Ectodermal cell (in vitro differentiated cells): ENCODE measurements around the gene SIAE.

Experiments used
- H3K27ac ChIP-seq: 2 replicates; pipeline ENCODE4 v1.7.0; 2013; ENCODE audit warnings: mild to moderate bottlenecking, low read depth, low read length; ENCODE audit not compliant: insufficient read depth, poor library complexity, severe bottlenecking
- H3K27me3 ChIP-seq: 2 replicates; pipeline ENCODE4 v1.7.0; 2013; ENCODE audit warnings: mild to moderate bottlenecking, low read length; ENCODE audit not compliant: insufficient read depth, control insufficient read depth, poor library complexity, severe bottlenecking
- H3K36me3 ChIP-seq: one replicate; pipeline ENCODE4 v1.7.0; 2013; ENCODE audit warnings: low read length; ENCODE audit not compliant: control insufficient read depth, insufficient read depth
- H3K4me1 ChIP-seq: one replicate; pipeline ENCODE4 v1.7.0; 2013; ENCODE audit warnings: low read length; ENCODE audit not compliant: control insufficient read depth, insufficient read depth
- H3K4me3 ChIP-seq: 2 replicates; pipeline ENCODE4 v1.7.0; 2013; ENCODE audit warnings: low read depth, low read length, control low read depth; ENCODE audit not compliant: insufficient read depth
- H3K9me3 ChIP-seq: 2 replicates; pipeline ENCODE4 v1.7.0; 2013; ENCODE audit warnings: mild to moderate bottlenecking, low read length, moderate library complexity; ENCODE audit not compliant: control insufficient read depth
- WGBS, 2 experiments: methylation state at CpG; one replicate each; pipeline ENCODE4 v1.1.7; 2013; ENCODE audit warnings: missing lambda C conversion rate in 2 of 2; 5-methylcytosine and 5-hydroxymethylcytosine counted together

Gene SIAE

DNA sequence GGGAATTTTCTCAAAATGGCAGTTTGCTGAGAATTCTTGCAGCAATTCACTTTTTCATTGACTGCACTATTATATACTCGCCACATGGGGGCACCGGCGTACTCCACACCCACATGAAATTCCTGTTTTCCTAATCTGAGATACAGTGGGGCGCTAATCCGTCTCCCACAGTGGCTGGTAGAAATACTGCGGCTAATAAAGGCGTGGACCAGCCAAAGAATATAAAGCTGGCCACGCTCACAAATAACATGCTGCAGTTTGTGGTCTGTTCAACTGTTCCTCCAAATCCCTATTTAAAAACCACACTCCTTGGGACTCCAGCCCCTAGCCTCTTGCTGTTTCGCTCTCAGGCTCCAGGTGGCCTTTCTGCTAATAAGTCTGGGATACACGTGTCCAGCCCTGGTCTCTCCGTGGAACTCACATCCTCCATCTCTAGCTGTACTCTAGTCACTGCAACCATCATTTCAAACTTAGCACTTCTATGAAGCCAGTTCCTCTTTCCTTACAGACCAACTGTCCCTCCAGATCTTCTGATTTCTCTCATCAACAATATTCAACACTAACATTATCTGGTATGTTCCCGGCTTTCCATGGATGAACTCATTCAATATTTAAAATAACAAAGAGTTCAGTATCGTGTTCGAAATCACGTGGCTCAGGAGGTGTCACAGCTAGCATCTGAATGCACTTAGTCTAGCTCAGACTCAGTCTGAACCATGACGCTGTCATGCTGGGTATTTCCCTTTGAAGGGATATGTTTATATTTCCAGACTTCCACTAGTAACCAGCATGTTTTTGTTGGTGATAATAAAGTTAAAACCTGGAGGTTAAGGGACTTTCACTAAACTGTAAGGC lies 28.9 kb downstream of the SIAE start:
- Histone ChIP-seq H3K27me3 (peaks cover 4% of the 10 kb centered on the region), H3K4me1 (no peaks in the 10 kb centered on the region), H3K4me3 (no peak overlapping the region), H3K27ac (no peak overlapping the region), H3K9me3 (no peaks in the 10 kb centered on the region), H3K36me3 (no peaks in the 10 kb centered on the region)
- WGBS, 2 experiments, result 31 to 35% methylated on average over 16 of the region's 16 CpGs

DNA sequence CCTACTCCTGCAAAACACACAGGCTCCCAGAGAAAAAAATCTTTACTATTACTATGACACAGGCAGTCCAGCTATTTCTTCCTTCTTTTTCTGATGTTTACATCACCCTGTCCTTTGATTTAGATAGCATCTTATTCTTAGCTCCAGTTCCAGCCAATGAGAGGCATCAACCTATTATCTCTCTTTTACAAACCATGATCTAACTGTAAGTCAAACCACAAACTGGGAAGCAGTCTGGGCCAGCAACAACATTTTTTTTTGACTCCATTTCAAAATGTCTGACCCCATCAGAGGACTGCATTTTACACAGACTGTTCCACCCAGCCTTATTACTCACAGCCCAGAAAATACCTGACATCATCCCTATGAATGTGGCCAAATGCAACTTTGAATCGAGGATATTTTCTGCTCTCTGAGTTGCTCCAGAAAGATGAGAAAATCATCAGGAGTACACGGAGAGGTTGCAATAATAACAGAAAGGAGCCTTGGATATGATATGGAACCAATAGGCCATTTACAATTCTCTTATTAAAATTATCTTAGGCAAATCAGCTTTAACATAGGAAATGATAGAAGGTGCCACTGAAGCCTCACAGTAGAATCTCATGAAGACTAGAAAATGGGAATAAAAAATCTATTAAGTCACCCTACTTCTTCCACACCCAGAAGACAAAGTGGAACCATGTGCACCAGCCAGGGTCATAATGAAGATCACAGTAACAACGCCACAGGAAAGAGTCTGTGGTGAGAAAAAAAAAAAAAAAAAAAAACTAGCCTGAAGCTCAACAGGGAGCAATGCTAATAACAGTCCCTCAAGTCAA lies 29.7 kb downstream of the SIAE start:
- no peak overlapping the region for H3K4me3 ChIP-seq
- H3K27ac ChIP-seq, result no peak overlapping the region
- peaks cover 4% of the 10 kb centered on the region for H3K27me3 ChIP-seq
- no peaks in the 10 kb centered on the region for H3K4me1 ChIP-seq
- H3K36me3 ChIP-seq, result no peaks in the 10 kb centered on the region
- H3K9me3 ChIP-seq, result no peaks in the 10 kb centered on the region
- 56 to 60% methylated on average over 3 of the region's 3 CpGs for WGBS, 2 experiments

DNA sequence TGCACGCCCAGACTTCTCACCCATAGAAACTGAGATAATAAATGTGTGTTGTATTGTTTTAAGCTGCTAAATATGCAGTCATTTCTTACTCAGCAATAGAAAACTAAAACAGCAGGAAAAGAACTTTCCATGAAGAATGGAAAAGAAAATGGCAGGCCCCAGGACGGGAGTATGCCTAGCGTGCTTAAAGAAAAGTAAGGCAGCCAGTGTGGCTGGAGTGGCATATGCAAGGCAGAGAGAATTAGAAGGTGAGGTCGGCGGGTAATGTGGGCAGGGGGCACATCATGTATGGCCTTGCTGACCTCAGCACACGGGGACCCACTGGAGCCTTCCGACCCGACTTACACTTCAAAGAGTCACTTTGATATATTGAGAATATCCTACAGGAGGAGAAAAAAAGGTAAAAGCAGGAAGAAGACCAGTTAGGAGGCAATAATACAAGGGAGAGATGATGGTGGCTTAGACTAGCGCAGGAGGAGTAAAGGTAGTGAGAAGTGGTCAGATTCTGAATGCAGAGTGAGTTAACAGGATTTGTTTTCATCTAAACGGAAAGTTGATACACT lies 30.4 kb downstream of the SIAE start:
- peaks cover 4% of the 10 kb centered on the region for H3K27me3 ChIP-seq
- H3K4me3 ChIP-seq, result no peak overlapping the region
- H3K27ac ChIP-seq, result no peak overlapping the region
- H3K9me3 ChIP-seq, result no peaks in the 10 kb centered on the region
- no peaks in the 10 kb centered on the region for H3K36me3 ChIP-seq
- WGBS, 2 experiments, result 92 to 96% methylated on average over 9 of the region's 10 CpGs
- no peaks in the 10 kb centered on the region for H3K4me1 ChIP-seq

DNA sequence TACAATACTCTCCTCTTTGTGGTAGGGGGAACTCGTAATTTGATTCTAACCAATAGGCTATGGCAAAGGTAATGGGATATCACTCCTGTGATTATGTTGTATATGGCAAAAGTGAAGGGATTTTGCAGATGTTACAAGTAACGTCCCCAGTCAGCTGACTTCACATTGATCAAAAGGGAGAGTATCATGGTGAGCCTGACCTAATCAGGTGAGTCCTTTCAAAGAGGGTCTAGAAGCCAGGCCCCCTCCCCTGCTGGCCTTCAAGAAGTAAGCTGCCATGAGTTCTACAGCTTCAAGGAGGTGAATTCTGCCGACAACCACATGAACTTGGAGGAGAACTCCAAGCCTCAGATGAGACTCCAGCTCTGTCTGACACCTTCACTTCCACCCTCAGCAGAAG lies 30.9 kb downstream of the SIAE start:
- Histone ChIP-seq H3K4me1 (no peaks in the 10 kb centered on the region), H3K27me3 (peaks cover 4% of the 10 kb centered on the region), H3K36me3 (no peaks in the 10 kb centered on the region), H3K9me3 (no peaks in the 10 kb centered on the region), H3K27ac (no peak overlapping the region), H3K4me3 (no peak overlapping the region)
- WGBS, 2 experiments, result 93% methylated on average over 3 of the region's 3 CpGs

DNA sequence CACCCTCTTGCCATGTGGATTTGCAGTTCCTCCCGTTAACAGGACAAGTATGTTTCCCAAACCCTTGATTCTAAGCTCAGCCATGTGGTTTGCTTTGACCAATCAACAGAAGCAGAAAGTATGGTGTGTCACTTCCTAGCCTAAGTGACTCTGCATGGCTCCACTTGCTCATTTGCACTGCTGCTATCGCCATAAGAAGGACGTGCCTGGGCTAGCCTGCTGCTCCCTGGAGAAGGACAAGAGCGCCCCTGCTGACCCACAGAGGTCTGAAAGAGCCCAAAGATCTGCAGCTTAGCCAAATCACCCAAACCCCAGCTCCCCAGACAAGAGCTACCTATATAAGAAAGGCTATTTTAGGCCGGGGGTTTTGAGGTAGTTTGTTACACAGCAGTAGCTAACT lies 32.9 kb downstream of the SIAE start:
- no peak overlapping the region for H3K27ac ChIP-seq
- no peak overlapping the region for H3K4me3 ChIP-seq
- H3K36me3 ChIP-seq, result no peaks in the 10 kb centered on the region
- H3K9me3 ChIP-seq, result no peaks in the 10 kb centered on the region
- WGBS, 2 experiments, result 85 to 87% methylated on average over 4 of the region's 5 CpGs
- H3K27me3 ChIP-seq, result no peaks in the 10 kb centered on the region
- no peaks in the 10 kb centered on the region for H3K4me1 ChIP-seq

DNA sequence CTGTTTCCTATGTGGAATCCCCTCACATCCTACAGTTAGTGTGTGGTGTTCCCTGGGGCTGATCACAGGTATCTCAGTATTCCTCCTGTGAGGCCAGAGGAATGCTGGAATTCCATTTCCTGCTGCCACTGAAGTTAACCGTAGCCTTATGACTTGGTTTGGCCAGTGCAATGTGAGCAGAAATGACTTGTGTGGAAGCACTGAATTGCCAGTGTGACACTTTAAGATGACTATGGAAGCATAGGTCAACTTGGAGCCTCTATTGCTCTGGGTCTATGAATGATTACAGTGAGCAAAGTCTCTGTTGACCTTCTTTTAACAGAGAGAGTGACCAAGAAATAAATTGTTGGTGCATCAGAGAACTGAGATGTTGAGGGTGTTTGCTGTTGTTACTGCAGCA lies 34.4 kb downstream of the SIAE start:
- no peak overlapping the region for H3K4me3 ChIP-seq
- 86 to 88% methylated on average over 1 of the region's 1 CpG for WGBS, 2 experiments
- H3K27ac ChIP-seq, result no peak overlapping the region
- no peaks in the 10 kb centered on the region for H3K4me1 ChIP-seq
- no peaks in the 10 kb centered on the region for H3K36me3 ChIP-seq
- no peaks in the 10 kb centered on the region for H3K27me3 ChIP-seq
- no peaks in the 10 kb centered on the region for H3K9me3 ChIP-seq

DNA sequence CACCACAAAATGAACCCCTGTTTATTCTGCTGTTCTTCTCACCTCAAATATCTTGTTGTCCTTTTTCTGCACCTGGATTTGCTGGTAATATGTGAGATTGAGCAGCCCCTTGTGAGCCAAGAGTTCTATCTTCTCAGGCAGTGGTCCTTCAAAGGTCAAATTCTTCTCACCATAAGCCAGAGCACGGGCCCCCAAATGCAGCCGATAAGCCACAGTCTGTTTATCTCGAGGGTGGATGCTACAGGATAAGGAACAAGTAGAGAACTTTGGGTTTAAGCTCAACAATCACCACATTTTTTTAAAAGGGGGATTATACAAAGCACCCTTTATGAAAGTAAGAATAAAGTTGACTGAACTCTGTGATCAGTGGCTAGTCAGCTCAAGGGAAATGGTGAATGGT lies 35.0 kb downstream of the SIAE start:
- Histone ChIP-seq H3K36me3 (no peaks in the 10 kb centered on the region), H3K9me3 (no peaks in the 10 kb centered on the region), H3K27ac (no peak overlapping the region), H3K4me1 (no peaks in the 10 kb centered on the region), H3K4me3 (no peak overlapping the region), H3K27me3 (no peaks in the 10 kb centered on the region)
- 93 to 100% methylated on average over 1 to 3 of the region's 3 CpGs for whole genome bisulfite sequencing, 2 experiments

DNA sequence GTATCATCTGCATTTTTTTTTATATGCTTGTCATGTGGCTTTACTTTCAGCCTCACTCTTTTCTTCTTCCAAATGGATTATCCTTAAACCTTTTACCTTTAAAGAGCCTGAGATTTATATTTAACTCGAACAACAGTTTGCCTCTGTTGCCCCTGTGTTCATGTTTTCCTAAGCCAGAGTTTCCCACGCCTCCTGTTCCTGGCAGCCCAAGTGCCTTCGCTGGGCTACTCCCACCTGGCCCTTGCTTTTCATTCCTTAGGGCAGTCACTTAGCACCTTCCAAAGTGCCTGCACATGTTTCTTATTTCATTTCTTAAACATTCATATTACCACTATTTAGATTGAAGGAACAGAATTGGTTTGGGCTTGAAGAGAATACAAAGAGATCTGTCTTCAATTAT lies 37.6 kb downstream of the SIAE start:
- Histone ChIP-seq H3K27me3 (no peaks in the 10 kb centered on the region), H3K36me3 (peaks cover 22% of the 10 kb centered on the region), H3K4me3 (no peak overlapping the region)

DNA sequence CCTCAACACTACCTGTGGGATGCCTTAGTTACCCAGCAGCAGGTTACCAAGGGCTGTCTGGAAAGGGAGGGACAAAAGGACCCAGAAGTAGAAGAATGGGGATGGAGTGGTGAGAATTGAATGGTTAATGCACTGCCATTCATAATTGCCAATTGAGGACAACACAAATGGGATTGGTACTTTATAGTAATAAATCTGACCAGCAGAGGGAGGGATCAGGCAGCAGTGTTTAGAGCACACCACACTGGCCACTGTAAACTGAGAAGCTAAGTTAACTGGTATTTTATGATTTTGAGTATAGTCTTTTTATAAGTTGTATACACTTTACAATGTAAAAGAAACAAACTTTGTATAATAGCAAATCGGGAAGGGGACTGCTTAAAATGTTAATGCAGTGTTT lies 40.2 kb downstream of the SIAE start:
- Histone ChIP-seq H3K4me3 (no peak overlapping the region), H3K9me3 (no peaks in the 10 kb centered on the region), H3K27ac (no peak overlapping the region), H3K36me3 (peaks cover 30% of the 10 kb centered on the region), H3K4me1 (no peaks in the 10 kb centered on the region), H3K27me3 (no peaks in the 10 kb centered on the region)
- 89% methylated on average over 1 of the region's 1 CpG; no CpG with 5 or more reads in 1 of the 2 experiments for WGBS, 2 experiments

More for the DNA sequence above, 37.6 kb downstream of the SIAE start:
- 93% methylated on average over 3 of the region's 3 CpGs for WGBS, 2 experiments
- no peaks in the 10 kb centered on the region for H3K4me1 ChIP-seq
- H3K27ac ChIP-seq, result no peak overlapping the region
- no peaks in the 10 kb centered on the region for H3K9me3 ChIP-seq

DNA sequence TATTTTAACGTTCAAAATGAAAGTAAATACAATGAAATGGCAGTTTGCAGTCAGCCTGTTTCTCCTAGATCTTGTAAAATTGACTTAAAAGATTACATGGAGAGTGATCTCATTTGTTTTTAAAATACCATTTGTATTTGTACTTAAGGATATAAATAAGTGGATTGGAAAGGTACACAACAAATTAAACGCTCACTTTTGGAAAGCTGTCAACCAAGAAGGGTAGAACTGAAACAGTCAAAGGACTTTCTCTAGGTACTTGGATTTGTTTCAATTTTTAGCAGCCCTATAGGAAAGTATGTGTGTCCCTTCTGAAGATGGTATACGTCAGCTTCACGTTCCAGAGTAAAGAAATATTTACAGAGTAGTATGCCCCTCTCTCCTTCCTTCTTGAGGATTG lies 43.6 kb downstream of the SIAE start:
- H3K36me3 ChIP-seq, result peaks cover 48% of the 10 kb centered on the region
- 96 to 98% methylated on average over 3 to 4 of the region's 4 CpGs for WGBS, 2 experiments

More for the DNA sequence above, 43.6 kb downstream of the SIAE start:
- H3K9me3 ChIP-seq, result no peaks in the 10 kb centered on the region
- H3K27me3 ChIP-seq, result no peaks in the 10 kb centered on the region
- no peaks in the 10 kb centered on the region for H3K4me1 ChIP-seq
- no peak overlapping the region for H3K4me3 ChIP-seq
- no peak overlapping the region for H3K27ac ChIP-seq
